Measurements from ENCODE around the gene SUSD5.
A peak's percentile ranks its signal among the peaks of the same experiment; 100 is the strongest.
"Not testable (repeated sequence)": the region's sequence is repeated elsewhere in the genome, so short reads cannot be mapped to it uniquely, and the experiment has no call there.

Gene SUSD5

DNA sequence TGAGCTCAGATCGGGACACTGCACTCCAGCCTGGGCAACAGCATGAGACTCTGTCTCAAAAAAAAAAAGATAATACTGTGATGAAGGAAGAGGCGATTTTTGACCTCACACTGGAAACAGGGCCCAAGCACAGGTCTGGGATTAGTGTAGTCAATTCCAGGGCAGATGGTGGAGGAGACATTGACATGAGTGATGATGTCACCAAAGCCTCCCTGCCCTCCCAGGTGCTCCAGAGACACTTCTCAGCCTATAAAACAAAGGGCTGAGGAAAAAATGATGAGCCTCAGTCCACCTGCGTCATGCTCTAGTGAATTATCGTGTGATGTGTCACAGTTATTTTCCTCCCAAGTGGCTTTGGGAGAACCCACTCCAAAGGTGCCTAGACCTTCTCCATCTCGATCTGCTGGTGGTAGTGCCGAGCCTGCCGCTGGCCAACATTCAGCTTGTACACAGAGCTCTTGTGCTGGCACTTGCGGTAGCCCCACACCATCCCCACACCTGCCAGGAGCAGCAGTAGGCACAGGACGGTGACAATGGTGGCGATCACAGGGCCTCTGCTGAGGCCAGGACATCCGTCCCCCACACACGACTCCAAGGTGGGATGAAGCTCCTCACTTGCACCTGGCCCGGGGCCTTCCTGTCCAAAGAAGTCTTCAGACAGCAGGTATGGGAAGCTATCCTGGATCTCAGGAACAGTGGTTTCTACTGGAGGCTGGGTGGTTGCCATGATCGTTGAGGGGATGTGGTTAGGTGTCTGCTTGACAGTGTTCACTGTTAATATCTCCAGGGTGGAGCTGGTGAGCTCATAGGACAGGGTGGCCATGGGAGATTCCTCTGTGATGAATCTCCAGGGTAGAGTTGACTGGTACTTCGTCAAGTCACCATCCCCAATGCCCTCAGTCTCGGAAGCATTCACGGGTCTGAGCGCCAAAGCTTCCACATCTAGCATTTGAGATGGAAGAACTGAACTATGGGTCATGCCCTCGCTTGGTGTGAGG lies 65.9 kb downstream of the SUSD5 start:
- no peak for DNase-seq

DNA sequence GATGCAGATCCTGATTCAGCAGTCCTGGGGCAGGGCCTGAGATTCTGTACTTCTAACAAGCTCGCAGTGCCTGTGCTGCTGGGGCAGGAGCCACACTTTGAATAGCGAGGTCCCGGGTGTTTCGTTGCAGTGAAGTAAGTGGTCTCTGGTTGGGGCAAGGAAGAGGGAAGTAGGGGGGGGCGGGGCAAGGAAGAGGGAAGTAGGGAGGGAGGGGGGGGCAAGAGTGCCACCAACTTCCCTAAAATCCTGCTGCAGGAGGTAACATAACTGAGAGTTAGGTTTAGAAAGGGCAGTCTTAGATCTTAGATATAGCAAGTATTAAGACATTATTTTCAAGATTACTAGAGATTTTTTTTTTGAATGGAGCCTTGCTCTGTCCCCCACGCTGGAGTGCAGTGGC lies 69.3 kb downstream of the SUSD5 start:
- DNase-seq, result peak in 2 of 51 donors; percentile 10 to 13

DNA sequence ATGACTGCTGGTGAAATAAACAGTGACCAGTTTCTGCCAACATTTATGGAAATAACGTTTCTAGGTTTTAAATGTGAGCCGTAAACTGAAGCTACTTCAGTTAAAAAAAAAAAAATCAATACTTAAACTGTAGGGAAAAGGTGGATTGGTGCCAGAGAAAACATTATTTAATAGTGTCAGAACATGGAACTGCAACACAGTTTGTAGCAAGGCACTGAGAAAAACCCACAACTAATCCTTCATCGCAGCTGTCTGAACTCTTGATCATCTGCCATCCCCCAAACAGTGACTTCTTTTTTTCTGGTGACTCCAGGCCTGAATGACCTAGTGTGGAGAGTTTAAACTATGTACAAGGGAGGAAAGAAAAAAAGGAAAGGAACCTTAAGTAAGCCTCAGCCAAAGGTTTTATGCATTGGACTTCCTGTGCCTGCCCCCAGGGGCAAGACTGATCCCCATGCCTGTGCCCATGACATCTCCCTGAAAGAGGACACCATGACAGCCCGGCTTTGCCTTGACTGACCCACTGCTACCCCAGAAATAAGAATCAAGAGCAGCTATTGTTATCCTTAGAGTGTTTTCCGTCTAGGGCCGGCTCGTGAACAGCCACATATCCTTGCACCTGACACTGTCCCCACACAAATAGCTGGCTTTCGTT lies 71.7 kb downstream of the SUSD5 start:
- peak in 32 of 51 donors; percentile 9 to 90 (median 50) for DNase-seq

DNA sequence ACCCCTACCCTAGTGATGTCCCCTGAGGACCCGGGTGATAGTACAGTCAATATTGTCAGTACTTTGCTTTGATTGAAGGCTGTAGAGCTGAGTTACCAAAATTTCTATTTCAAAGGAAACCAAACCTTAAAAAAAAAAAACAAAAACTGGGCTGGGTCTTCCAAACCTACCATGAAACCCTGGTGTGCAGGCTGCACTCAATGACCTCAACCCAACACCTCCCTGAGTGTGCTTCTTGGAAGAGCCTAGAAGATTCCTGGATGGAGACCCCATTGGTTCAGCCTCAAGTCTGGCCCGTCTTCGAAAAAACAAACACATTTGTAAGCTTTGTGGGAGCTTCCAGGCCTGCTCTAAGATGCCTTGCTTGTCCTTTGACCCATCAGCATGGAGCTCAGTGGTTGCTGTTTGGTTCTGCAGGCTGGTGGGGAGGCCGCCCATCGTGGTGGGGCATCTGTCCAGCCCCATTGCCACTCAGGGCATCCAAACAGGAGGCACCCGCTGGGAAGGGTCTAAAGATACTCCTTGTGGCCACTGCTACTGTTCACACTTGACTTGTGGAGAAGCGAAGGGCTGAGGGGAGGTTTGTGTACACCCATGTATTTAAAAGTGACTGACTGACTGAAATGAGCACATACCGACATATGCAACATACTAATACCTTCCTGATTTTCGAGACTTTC lies 72.6 kb downstream of the SUSD5 start:
- peak in 1 of 51 donors; percentile 7 for DNase-seq

DNA sequence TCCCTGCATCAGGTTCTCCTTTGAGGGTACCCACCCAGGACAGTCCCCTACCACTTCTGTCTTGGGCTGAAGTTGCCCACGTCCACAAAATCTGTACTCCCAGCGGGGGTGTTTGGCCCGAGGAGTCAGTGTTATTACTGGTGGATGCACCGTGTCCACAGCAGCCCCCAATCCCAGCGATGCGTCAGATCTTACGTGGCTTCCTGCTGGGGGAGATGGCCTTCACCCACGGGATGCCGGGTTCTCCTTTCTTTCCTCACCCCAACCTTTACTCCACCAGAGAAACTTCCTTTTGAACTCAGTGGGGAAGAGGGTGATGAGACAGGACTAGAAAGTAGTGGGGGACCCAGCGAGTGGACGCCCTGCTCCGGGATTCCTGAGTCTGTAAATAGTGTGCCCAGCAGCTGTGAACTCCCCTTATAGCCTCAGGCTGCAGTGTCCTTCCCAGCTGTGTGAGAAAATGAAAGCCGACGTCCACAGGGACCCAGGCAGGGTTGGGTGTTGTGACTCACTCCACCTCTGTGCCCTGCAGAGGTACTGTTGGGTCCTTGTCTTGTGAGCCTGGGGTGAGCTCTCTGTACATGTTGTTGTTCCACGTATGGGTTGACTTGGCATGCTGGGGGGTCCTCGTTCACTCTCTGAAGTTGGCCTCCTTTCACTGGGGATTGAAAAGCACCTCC lies 73.2 kb downstream of the SUSD5 start:
- no peak for DNase-seq

DNA sequence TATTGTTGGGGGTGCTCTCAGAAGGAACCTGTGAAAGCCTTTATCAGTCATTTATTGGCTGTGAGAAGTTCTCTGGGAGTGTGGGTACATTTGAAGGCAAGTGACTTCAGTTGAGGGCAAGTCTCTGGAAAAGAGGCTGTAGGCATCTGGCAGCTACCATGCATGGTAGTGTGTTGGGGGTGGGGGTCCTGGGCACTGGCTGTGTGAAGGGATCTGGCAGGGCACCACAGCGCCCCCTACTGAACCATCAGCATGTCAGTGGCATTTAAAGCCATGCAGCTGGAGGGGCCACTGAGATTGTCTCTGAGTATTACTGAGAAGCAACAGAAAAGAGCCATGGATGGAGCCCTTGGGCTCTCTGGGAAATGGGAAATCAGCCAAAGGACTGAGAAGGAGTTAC lies 74.2 kb downstream of the SUSD5 start:
- no peak for DNase-seq

DNA sequence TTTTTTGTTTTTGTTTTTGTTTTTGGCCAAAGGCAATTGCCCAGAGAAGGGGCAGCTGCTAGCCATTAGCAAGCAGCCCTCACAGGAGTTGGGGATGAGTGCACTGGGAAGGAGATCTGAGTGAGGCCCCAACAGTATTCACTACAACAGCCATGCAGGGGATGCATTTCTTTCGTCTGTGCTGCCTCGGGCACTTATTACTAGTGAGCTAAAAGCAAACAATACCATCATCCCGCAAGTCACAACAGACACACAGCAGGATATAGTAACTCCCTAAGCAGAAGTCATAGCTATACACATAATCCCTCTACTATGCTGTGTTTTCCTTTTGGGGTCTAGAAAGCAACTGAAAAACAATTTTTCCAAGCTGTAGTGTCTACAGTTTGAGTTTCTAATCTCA lies 77.6 kb downstream of the SUSD5 start:
- no peak for DNase-seq

DNA sequence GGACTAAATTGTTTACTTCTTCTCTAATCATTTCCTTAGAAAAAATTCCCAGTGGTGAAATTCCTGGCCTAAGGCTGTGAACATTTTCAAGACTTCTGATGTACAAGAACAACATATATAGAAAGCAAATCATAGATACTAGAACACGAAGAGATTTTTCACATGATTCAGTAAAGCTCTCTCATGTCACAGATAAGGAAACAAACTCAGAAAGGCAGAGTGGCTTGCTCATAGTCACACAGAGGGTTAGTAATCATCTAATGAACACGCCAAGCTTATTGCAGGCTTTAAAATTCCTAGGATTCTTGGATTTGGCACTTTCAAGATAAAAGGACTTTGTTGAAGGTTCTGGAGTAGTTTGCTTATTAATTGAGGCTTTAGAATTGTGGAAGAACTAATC lies 78.6 kb downstream of the SUSD5 start:
- no peak for DNase-seq

DNA sequence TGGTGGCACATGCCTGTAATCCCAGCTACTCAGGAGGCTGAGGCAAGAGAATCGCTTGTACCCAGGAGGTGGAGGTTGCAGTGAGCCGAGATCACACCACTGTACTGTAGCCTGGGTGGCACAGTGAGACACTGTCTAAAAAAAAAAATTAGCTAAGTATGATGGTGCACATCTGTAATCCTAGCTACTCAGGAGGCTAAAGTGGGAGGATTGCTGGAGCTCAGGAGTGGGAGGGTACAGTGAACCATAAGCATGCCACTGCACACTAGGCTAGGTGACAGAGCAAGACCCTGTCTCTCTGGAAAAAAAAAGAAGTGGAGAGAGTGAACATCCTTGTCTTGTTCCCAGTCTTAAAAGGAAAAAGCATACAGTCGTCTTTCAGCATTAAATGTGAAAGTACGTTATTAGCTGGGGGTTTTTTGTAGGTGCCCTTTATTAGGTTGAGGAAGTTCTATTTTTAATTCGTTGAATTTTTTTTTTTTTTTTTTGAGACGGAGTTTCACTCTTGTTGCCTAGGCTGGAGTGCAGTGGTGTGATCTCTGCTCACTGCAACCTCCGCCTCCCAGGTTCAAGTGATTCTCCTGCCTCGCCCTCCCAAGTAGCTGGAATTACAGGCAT lies 79.5 kb downstream of the SUSD5 start:
- not testable (repeated sequence) for DNase-seq

DNA sequence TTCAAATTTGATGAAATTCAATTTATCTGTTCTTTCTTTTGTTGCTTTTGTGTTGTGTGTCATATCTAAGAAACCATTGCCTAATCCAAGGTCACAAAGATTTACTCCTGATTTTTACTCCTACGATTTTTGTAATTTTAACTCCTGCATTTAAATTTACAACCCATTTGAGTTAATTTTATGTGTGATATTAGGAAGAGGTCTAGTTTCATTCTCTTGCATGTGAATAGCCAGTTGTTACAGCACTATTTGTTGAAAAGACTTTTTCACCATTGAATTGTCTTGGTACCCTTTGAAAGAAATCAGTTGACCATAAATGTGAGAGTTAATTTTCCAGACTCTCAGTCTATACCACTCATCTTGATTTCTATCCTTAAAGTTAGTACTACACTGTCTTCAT lies 80.9 kb downstream of the SUSD5 start:
- DNase-seq, result no peak

DNA sequence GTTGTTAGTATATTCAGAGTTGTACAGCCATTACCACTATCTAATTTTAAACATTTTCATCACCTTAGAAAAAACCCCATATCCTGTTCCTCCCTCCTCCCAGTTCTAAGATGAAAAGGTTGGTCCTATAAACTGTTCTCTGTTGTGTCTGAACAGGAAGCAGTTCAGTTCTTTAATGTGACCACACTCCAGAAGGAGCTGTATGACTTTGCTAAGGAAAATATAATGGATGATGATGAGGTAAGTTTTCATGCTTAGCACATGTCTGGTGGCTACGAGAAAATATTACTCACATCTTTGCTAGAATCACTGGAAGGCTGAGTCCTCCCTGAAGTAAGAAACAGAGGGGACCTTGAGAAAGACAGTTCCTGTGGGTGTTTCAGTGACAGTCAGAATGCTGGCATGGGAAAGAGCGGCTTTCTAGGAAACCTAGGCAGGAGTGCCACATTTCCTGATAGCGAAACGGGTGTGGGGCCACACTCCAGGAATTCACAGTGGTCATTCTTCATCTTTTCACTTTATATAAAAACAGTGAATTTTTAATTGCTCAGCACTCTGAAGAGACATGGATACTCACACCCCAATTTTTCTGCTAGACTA lies 84.5 kb downstream of the SUSD5 start:
- no peak for DNase-seq

DNA sequence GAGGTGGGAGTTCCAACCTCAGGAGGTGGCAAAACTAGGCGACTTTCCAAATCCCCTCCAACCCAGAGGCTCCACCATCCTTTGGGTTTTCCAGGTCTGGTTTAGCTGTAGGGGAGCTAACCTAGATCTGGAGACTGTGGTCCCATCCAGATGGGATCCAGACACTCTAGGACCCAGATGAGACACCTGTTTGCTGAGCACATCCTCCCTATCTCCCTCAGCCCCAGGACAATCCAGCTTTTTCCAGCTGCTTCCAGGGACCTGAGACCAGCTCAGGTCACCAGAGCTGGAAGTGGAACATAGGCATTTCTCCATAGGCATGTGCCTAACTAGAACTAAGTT lies 86.6 kb downstream of the SUSD5 start:
- DNase-seq, result no peak

DNA sequence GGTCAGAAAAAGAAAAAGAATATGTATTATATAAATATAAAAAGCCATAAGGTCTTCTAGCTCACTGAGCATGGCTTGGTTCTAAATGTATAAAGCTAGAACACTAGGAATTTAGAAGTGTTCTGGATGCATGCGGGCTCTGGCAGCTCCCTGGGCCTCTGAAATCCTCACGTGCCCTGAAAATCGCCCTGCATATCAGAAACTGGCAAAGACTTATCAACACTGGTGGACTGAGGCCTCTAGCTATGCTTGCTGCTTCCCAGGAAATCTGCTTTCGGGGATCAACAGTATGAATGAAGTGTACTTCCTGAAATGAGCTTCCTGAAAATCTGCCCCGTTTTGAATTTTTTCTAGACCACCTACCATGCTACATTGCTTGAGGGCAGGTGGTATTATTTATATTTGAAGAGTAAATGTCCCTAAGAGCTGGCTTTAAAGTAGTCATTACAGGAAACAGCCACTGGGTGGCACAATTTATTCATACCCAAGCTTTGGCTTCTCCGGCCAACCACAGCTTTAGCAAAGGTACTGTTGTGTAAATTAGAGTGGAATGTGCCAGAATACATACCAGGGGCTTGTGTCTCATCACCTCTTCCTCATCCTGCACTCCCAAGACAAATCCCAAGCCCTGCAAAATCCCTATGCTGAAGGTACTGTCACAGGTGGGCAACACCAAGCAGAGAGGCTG lies 87.1 kb downstream of the SUSD5 start:
- peak in 23 of 51 donors; percentile 2 to 78 (median 36) for DNase-seq

DNA sequence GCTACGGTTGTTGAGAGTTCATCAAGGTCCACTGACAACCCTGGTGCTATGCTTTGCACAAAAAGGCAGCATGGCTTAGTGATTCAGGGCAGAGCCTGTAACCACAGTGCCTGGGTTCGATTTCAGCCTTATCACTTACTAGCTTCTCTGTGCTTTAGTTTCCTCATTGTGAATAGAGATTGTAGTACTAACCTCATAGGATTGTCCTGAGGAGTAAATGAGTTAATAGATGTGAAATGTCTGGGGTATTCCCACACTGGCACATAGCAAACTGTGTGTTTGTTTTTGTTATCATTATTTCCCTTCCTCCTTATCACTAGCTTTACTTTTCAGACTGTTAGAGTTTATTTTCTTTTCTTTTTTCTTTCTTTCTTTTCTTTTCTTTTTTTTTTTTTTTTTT lies 88.5 kb downstream of the SUSD5 start:
- DNase-seq, result no peak

DNA sequence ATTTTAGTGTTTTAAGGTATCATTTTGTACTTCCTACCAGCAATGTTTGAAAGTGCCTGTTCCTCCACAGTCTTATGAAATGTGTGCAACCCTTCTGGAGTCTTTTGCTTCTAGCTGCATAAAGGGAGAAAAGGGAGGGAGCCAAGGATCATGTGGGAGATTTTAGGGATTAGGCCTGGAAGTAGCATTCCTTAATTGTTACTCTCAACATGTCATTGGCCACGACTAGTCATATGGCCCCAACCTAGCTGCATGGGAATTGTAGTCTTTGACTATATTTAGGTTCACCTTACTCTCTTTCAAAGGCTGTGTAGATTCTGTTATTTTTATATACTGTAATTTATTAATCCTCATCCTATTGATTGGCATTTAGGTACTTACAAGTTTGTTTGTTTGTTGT lies 89.9 kb downstream of the SUSD5 start:
- DNase-seq, result no peak

DNA sequence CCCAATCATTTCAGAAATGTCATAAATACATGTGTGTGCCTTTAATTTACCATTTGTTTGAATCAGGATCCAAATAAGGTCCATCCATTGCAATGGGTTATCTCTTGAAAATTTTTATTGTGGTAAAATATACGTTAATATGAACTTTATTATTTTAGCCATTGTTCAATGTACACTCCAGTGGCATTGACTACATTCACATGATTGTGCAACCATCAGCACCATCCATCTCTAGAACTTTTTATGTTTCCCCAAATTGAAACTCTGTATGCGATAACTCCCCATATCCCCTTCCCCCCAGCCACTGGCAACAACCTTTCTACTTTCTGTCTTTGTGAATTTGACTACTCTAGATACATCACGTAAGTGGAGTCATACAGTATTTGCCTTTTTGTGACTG lies 92.8 kb downstream of the SUSD5 start:
- no peak for DNase-seq

DNA sequence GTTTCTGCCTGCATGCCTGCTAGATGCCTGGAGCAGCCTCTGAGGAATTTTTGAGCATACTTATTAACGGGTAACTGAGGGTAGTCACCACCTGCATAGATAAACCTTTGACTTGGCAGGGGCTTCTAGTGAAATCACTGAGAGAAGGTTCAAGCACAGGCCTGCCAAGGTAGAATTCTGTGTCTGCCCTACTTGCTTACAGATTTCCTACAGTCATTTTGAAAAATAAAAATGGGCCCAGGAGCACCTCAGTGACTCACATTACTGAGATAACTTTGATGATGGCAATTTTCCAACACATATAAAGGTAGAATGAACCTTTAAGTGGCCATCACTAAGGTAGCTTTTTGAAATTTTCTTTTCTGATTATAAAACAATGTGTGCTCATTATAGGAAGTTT lies 94.0 kb downstream of the SUSD5 start:
- no peak for DNase-seq

DNA sequence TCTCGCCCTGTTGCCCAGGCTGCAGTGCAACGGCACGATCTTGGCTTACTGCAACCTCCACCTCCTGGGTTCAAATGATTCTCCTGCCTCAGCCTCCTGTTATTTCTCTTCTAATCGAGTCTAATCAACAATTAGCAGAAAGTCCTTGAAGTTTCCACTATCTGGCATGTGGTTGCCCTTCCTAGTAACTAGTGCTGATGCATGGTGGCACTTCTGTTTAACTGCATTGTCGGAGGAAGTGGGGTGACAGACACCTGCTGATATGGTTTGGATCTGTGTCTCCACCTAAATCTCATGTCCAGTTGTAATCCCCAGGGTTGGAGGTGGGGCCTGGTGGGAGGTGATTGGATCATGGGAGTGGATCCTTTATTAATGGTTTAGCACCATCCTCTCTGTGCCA lies 95.6 kb downstream of the SUSD5 start:
- no peak for DNase-seq

DNA sequence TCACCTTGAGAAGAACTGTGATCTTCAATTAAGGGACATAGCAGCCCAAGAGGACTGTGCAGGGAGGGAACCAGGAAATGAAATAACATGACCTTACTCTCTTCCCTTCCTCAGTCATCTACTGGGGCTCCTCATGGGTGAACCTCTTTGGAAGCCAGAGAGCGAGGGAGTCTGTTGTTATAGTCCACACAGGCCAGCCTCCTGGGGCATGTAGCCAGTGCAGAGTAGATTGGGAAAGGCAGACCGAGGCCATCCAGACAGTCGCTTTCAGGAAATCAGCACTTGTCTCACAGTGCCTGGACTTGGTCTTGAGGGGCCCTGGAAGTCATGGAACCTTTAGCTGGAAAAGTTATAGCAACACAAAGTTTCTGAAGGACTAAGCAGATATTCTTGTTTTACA lies 98.7 kb downstream of the SUSD5 start:
- no peak for DNase-seq

DNA sequence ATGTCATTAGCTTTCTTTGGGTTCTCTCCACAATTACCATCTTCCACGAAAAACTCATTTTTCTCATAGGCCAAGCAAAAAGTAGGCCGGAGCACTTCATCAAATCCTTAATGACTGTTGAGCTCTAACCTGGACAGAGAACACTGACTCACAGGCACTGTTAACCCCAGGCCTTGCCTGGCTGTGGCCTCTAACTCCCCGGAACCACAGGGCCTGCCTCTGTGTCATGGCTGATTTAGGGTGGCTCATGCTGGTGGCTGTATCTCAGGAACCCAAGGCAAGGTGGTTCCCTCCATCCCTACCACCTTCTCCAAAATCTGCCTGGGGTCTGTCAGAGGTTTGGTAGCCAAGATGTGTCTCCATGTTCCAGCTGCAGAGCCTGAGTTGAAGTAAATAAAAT lies 101.1 kb downstream of the SUSD5 start:
- no peak for DNase-seq
